Measurements from ENCODE around the gene LRRK1.

The LRRK1 gene

DNA sequence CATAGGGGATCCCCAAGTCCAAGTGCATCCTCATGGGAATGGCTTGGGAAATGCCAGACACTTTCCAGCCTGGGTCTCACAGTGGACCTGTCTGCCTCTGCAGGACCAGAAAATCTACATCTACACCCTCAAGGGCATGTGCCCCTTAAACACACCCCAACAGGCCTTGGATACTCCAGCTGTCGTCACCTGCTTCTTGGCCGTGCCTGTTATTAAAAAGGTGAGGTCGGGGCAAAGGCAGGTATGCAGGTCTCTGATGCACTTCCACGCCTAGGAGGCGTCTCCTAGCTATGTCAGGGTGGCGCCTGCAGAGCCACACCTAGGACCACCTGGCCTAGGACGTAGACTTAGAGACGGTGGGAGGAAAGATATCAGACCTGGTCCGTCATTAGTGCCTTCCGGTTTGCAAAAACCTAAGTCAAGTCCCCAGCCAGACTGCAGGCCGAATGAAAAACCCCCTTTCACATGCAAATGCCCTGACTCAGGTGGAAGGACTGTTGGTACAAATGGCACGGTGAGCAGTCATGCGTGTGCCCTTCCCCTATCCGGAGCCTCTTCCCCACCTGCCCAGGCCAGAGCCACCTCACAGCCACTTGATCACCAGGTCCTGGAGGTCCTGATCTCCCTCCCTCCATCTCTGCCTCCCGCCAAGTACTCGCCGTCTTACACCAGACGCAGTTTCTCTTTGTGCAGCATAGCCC lies 143.5 kb downstream of the LRRK1 start:
- TF ChIP-seq CTCF (IDR thresholded peaks at IDR 0.05; ENCODE audit: low read depth, low read length, poor library complexity, severe bottlenecking), result no peak
- no peak for TF ChIP-seq EZH2phosphoT487 (IDR thresholded peaks at IDR 0.05; ENCODE audit: borderline replicate concordance, low read length)
- no peak overlapping the region for H3K4me2 ChIP-seq (ENCODE audit: low read length)
- H3K4me3 ChIP-seq (ENCODE audit: low read length), result no peak overlapping the region
- no peaks in the 10 kb centered on the region for H3K9me3 ChIP-seq (ENCODE audit: control insufficient read depth, insufficient read depth, low read length)
- H3F3A ChIP-seq (ENCODE audit: control insufficient read depth, insufficient read depth), result no peaks in the 10 kb centered on the region
- no peaks in the 10 kb centered on the region for H3K9me2 ChIP-seq (replicated peaks; ENCODE audit: control insufficient read depth, low read length)
- no peak overlapping the region for H3K27ac ChIP-seq (ENCODE audit: low read depth, low read length)
- no peaks in the 10 kb centered on the region for H4K20me1 ChIP-seq (ENCODE audit: control insufficient read depth, insufficient read depth, low read depth, low read length)
- no peaks in the 10 kb centered on the region for H3K79me2 ChIP-seq (ENCODE audit: control insufficient read depth, low read length)
- no peaks in the 10 kb centered on the region for H3K27me3 ChIP-seq (ENCODE audit: control insufficient read depth, low read length)
- H3K36me3 ChIP-seq (ENCODE audit: control insufficient read depth, low read length), result peaks cover 100% of the 10 kb centered on the region
- H3K4me1 ChIP-seq (ENCODE audit: control insufficient read depth, low read length), result peaks cover 8% of the 10 kb centered on the region

DNA sequence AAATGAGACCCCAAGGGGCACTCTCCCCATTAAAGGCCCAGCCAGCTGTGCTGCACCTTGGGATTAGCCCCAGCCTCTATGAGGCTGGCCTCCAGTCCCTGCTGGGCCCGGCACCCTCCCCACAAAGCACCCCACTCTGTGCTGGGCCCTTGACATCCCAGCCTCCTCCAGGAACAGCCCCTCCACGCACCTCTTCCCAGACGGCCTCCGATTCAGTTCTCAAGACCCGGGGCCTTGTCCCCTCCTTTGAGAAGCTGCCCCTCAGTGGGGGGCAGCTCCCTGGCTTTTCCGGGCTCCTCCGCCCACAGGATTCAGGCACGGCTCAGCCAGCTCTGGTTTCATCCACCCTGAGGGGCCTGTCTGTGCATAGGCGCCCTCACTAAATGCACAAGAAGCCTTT lies 144.1 kb downstream of the LRRK1 start:
- TF ChIP-seq EZH2phosphoT487 (IDR thresholded peaks at IDR 0.05; ENCODE audit: borderline replicate concordance, low read length) (no peak), CTCF (IDR thresholded peaks at IDR 0.05; ENCODE audit: low read depth, low read length, poor library complexity, severe bottlenecking) (no peak)
- Histone ChIP-seq H3K79me2 (ENCODE audit: control insufficient read depth, low read length) (no peaks in the 10 kb centered on the region), H3K4me3 (ENCODE audit: low read length) (no peak overlapping the region), H3K36me3 (ENCODE audit: control insufficient read depth, low read length) (peaks cover 100% of the 10 kb centered on the region), H3K27ac (ENCODE audit: low read depth, low read length) (no peak overlapping the region), H3K4me1 (ENCODE audit: control insufficient read depth, low read length) (peaks cover 8% of the 10 kb centered on the region), H4K20me1 (ENCODE audit: control insufficient read depth, insufficient read depth, low read depth, low read length) (no peaks in the 10 kb centered on the region), H3F3A (ENCODE audit: control insufficient read depth, insufficient read depth) (no peaks in the 10 kb centered on the region), H3K9me3 (ENCODE audit: control insufficient read depth, insufficient read depth, low read length) (no peaks in the 10 kb centered on the region), H3K27me3 (ENCODE audit: control insufficient read depth, low read length) (no peaks in the 10 kb centered on the region), H3K9me2 (replicated peaks; ENCODE audit: control insufficient read depth, low read length) (no peaks in the 10 kb centered on the region), H3K4me2 (ENCODE audit: low read length) (no peak overlapping the region)

- no peak overlapping the region for H3K27ac ChIP-seq (ENCODE audit: low read depth, low read length)
- no peaks in the 10 kb centered on the region for H3K27me3 ChIP-seq (ENCODE audit: control insufficient read depth, low read length)
Measured at GRCh38 chr15:101063891-101064794, 145.0 kb downstream of the LRRK1 start.

More at GRCh38 chr15:101063891-101064794, 145.0 kb downstream of the LRRK1 start:
- TF ChIP-seq CTCF (IDR thresholded peaks at IDR 0.05; ENCODE audit: low read depth, low read length, poor library complexity, severe bottlenecking), result no peak
- TF ChIP-seq EZH2phosphoT487 (IDR thresholded peaks at IDR 0.05; ENCODE audit: borderline replicate concordance, low read length), result no peak
- Histone ChIP-seq H3K36me3 (ENCODE audit: control insufficient read depth, low read length) (peaks cover 100% of the 10 kb centered on the region), H3K79me2 (ENCODE audit: control insufficient read depth, low read length) (no peaks in the 10 kb centered on the region), H3K9me3 (ENCODE audit: control insufficient read depth, insufficient read depth, low read length) (no peaks in the 10 kb centered on the region), H3K9me2 (replicated peaks; ENCODE audit: control insufficient read depth, low read length) (no peaks in the 10 kb centered on the region), H3F3A (ENCODE audit: control insufficient read depth, insufficient read depth) (no peaks in the 10 kb centered on the region), H4K20me1 (ENCODE audit: control insufficient read depth, insufficient read depth, low read depth, low read length) (no peaks in the 10 kb centered on the region), H3K4me3 (ENCODE audit: low read length) (no peak overlapping the region), H3K4me2 (ENCODE audit: low read length) (no peak overlapping the region), H3K4me1 (ENCODE audit: control insufficient read depth, low read length) (peaks cover 8% of the 10 kb centered on the region)

Measured in DOHH2 (cell line).